K562 (cell line): Measurements from ENCODE around the gene LGALS16. TPM values are rescaled to one million over a fixed set of nuclear protein-coding genes. Genes with fewer than 3 reads are reported as not detected.

Experiments
- ATAC-seq: fragments of 200-7000 bp; cut with Tn5 transposase; 3 replicates; pipeline ENCODE4 v1.9.1; 2020; ENCODE audit warnings: moderate library complexity
- BruUV-seq: library from RNA; stranded (reverse); fragments of 400-500 nt; replicated peaks from 2 replicates; lab custom pipeline; 2021; lab: Mats Ljungman, UMichigan
- CTCF ChIA-PET: fragments of 300-600 bp; formaldehyde crosslinking; extraction: SDS; loops from one replicate; lab custom pipeline; 2021; ENCODE audit warnings: low intra/inter-chr PET ratio; lab: Yijun Ruan, JAX
- POLR2A ChIA-PET: fragments of 300-600, 350-650 bp; sonication (Branson Sonifier 250); formaldehyde crosslinking; extraction: SDS; loops from one replicate; lab custom pipeline; 2021; ENCODE audit warnings: antibody characterized with exemption, inconsistent platforms; lab: Yijun Ruan, JAX
- DNase-seq, 4 experiments: peaks; one replicate each; pipeline versions ENCODE4 v3.0.0 to v3.0.0-alpha.2; 2011 to 2018; ENCODE audit warnings: low spot score in 3 of 4, mixed read lengths in 3 of 4; ENCODE audit errors: extremely low read depth in 1 of 4
- FAIRE-seq: peaks from 2 replicates; lab custom pipeline; 2011; peaks lifted over from hg19 to GRCh38; lab: Jason Lieb, UNC
- H2AFZ ChIP-seq: 2 replicates; pipeline ENCODE4 v1.6.0; 2011; ENCODE audit warnings: low read depth, low read length, control low read depth, inconsistent platforms
- H3K27ac ChIP-seq: fragments of 200-600 bp; 3 replicates; pipeline ENCODE4 v1.8.0; 2011; ENCODE audit warnings: low read depth, mild to moderate bottlenecking, control low read depth, inconsistent platforms, low read length, moderate library complexity, mixed read lengths; ENCODE audit errors: extremely low read depth
- H3K27me3 ChIP-seq, 2 experiments: fragments of 300-600 bp in 1 of 2; 2 replicates in 1 of 2; 3 replicates in 1 of 2; pipeline versions ENCODE4 v1.6.0 to v1.8.0; 2011; ENCODE audit warnings: inconsistent platforms in 2 of 2, low read length in 2 of 2, mild to moderate bottlenecking in 1 of 2, mixed read lengths in 1 of 2, moderate library complexity in 1 of 2; ENCODE audit not compliant: control insufficient read depth in 2 of 2, insufficient read depth in 2 of 2
- H3K36me3 ChIP-seq: fragments of 300-600 bp; 3 replicates; pipeline ENCODE4 v1.8.0; 2011; ENCODE audit warnings: mild to moderate bottlenecking, low read length, inconsistent platforms; ENCODE audit not compliant: control insufficient read depth, insufficient read depth
- H3K4me1 ChIP-seq, 2 experiments: fragments of 200-600 bp in 1 of 2; replicated peaks in 1 of 2; 2 replicates in 1 of 2; 3 replicates in 1 of 2; pipeline versions ENCODE4 v1.5.1 to v1.8.0; 2011; ENCODE audit warnings: inconsistent platforms in 2 of 2, low read length in 2 of 2, mild to moderate bottlenecking in 1 of 2, mixed read lengths in 1 of 2, moderate library complexity in 1 of 2; ENCODE audit not compliant: control insufficient read depth in 2 of 2, insufficient read depth in 2 of 2
- H3K4me2 ChIP-seq: 2 replicates; pipeline ENCODE4 v1.6.1; 2011; ENCODE audit warnings: low read length, control low read depth, inconsistent platforms, mixed read lengths; ENCODE audit not compliant: insufficient read depth
- H3K4me3 ChIP-seq: fragments of 200-600 bp; sonication (generic), shearing (Covaris generic); 2 replicates; pipeline ENCODE4 v1.5.1; 2016; ENCODE audit warnings: control low read depth, inconsistent platforms
- H3K79me2 ChIP-seq: fragments of 200-600 bp; 3 replicates; pipeline ENCODE4 v1.8.0; 2011; ENCODE audit warnings: low read length, inconsistent platforms; ENCODE audit not compliant: control insufficient read depth, insufficient read depth
- H3K9ac ChIP-seq, 2 experiments: 2 replicates each; pipeline versions ENCODE4 v1.6.0 to v1.6.1; 2011; ENCODE audit warnings: low read depth in 2 of 2, low read length in 2 of 2, control low read depth in 1 of 2, inconsistent platforms in 1 of 2, mild to moderate bottlenecking in 1 of 2, mixed read lengths in 1 of 2; ENCODE audit not compliant: insufficient read depth in 1 of 2
- H3K9me1 ChIP-seq: one replicate; pipeline ENCODE4 v1.6.0; 2011; ENCODE audit warnings: inconsistent platforms, mild to moderate bottlenecking, low read length, moderate library complexity; ENCODE audit not compliant: control insufficient read depth, insufficient read depth
- H3K9me3 ChIP-seq: replicated peaks from 2 replicates; pipeline ENCODE4 v1.5.1; 2011; ENCODE audit warnings: low read depth, low read length, inconsistent platforms; ENCODE audit not compliant: control insufficient read depth, insufficient read depth
- H4K20me1 ChIP-seq: replicated peaks from 2 replicates; pipeline ENCODE4 v1.6.1; 2011; ENCODE audit warnings: low read length, inconsistent platforms, mixed read lengths; ENCODE audit not compliant: control insufficient read depth, insufficient read depth
- KLF1 ChIP-seq: fragments of 450-650 bp; IDR thresholded peaks from 2 replicates; pipeline ENCODE4 v1.6.1; 2016; ENCODE audit warnings: missing genetic modification characterization, missing compliant biosample characterization
- KLF6 ChIP-seq: fragments of 250-450 bp; sonication (Bioruptor Pico); IDR thresholded peaks from 2 replicates; pipeline ENCODE4 v1.4.0; 2020; ENCODE audit warnings: mild to moderate bottlenecking, moderate library complexity, borderline replicate concordance
- MAZ ChIP-seq, 2 experiments: fragments of 450-650 bp in 1 of 2; sonication (generic) in 1 of 2; formaldehyde crosslinking; IDR thresholded peaks in 1 of 2; conservative IDR thresholded peaks in 1 of 2; 2 replicates each; pipeline versions ENCODE4 v1.4.0 to v1.5.0; 2020; ENCODE audit warnings: mild to moderate bottlenecking in 1 of 2, missing genetic modification reagents in 1 of 2
- MEIS2 ChIP-seq: fragments of 450-650 bp; IDR thresholded peaks from 2 replicates; pipeline ENCODE4 v1.6.1; 2014; ENCODE audit warnings: mild to moderate bottlenecking; ENCODE audit not compliant: partially characterized antibody
- POLR3A ChIP-seq: IDR thresholded peaks from 2 replicates; pipeline ENCODE4 v1.6.1; 2011; ENCODE audit warnings: borderline replicate concordance, mild to moderate bottlenecking, moderate library complexity; ENCODE audit not compliant: insufficient read length, insufficient read depth; ENCODE audit errors: extremely low read depth
- SRSF1 ChIP-seq: fragments of 200-400 bp; formaldehyde crosslinking; IDR thresholded peaks from 2 replicates; pipeline ENCODE4 v1.6.1; 2017; ENCODE audit warnings: mild to moderate bottlenecking, low read depth, low read length, moderate library complexity
- ZNF124 ChIP-seq: sonication (generic); formaldehyde crosslinking; IDR thresholded peaks from 2 replicates; pipeline ENCODE4 v1.8.1; 2022; ENCODE audit warnings: missing genetic modification reagents
- ZNF324 ChIP-seq: fragments of 250-450 bp; sonication (Bioruptor Pico); IDR thresholded peaks from 2 replicates; pipeline ENCODE4 v1.4.0; 2020; ENCODE audit warnings: mild to moderate bottlenecking
- ZNF609 ChIP-seq: sonication (generic); formaldehyde crosslinking; IDR thresholded peaks from 2 replicates; pipeline ENCODE4 v1.8.1; 2023; ENCODE audit warnings: missing genetic modification reagents, mild to moderate bottlenecking, borderline replicate concordance
- WGBS: fragments of 100-300 bp; shearing (Covaris generic); methylation state at CpG from one replicate; pipeline ENCODE4 v1.1.6; 2016; ENCODE audit warnings: low coverage, mixed read lengths; ENCODE audit not compliant: insufficient coverage; ENCODE audit errors: missing lambda C conversion rate; 5-methylcytosine and 5-hydroxymethylcytosine counted together
- in situ Hi-C: fragments of 300-500 bp; cut with MboI; formaldehyde crosslinking; loops from 4 replicates; pipeline ENCODE4 v1.15.0; 2018; ENCODE audit warnings: inconsistent platforms, mixed read lengths
- intact Hi-C: fragments of 100-400 bp; cut with micrococcal nuclease; formaldehyde crosslinking; loops from 2 replicates; pipeline ENCODE4 v1.14.2; 2022
- polyA plus RNA-seq, 8 experiments: library from polyadenylated mRNA; depleted of rRNA in 4 of 8; stranded (reverse) in 5 of 8; unstranded in 3 of 8; fragments of >200 nt; fragmentation: Nextera tagmentation in 2 of 8; fragmentation: Illumina TruSeq in 1 of 8; extraction: Ambion mirVana in 2 of 8; extraction: Trizol in 1 of 8; gene quantifications; 2 replicates each; pipeline versions ENCODE4 v1.2.1 to v1.2.3, GENCODE V29; 2011 to 2014; ENCODE audit warnings: inconsistent platforms in 1 of 8, missing spikeins in 1 of 8
- total RNA-seq, 7 experiments: library from RNA; depleted of rRNA in 6 of 7; stranded (reverse); fragments of >200 nt in 6 of 7; fragmentation: Illumina TruSeq in 2 of 7; extraction: Trizol in 2 of 7; gene quantifications; 2 replicates each; pipeline versions ENCODE4 v1.2.1 to v1.2.3, GENCODE V29; 2011 to 2021; ENCODE audit warnings: low replicate concordance in 1 of 7

LGALS16 gene
- total and polyA plus RNA-seq, 9 of the 15 experiments (the other 6 are each of a cell fraction or from before 2014, with no cell fraction given), result not detected

- FAIRE-seq (no peak), DNase-seq (no peak), ATAC-seq (no peak)
- Histone ChIP-seq H3K27me3 (no peaks in the 10 kb centered on the region), H2AFZ (no peak overlapping the region), H3K27ac (no peak overlapping the region), H3K4me1 (no peaks in the 10 kb centered on the region), H3K4me3 (no peak overlapping the region), H3K9me1 (no peaks in the 10 kb centered on the region), H3K9me3 (no peaks in the 10 kb centered on the region), H3K4me2 (no peak overlapping the region), H3K79me2 (no peaks in the 10 kb centered on the region), H3K36me3 (no peaks in the 10 kb centered on the region), H4K20me1 (no peaks in the 10 kb centered on the region), H3K9ac (no peak overlapping the region)
- in situ Hi-C loops, result no loop called here
- BruUV-seq, result no TSS peak
- ChIA-PET CTCF (no interaction called here), POLR2A (no interaction called here)
- intact Hi-C loops, result no loop called here
- 3% methylated on average over 3 of the region's 3 CpGs for WGBS
- TF ChIP-seq ZNF609 (CRISPR knock-in tag), result no peak
- TF ChIP-seq POLR3A, result no peak
- TF ChIP-seq MEIS2, result no peak
- no peak for TF ChIP-seq SRSF1
- TF ChIP-seq ZNF324, result no peak
- no peak for TF ChIP-seq ZNF124 (CRISPR knock-in tag)
- TF ChIP-seq KLF1, result no peak
- no peak for TF ChIP-seq MAZ (CRISPR knock-in tag; conservative IDR thresholded peaks at IDR 0.05 in 1 of 2, IDR thresholded peaks at IDR 0.05 in 1 of 2)
- TF ChIP-seq KLF6, result no peak
These were observed 7.8 kb upstream of the LGALS16 start for GRCh38 chr19:39647918-39648317.
